Caco-2 (cell line): ENCODE results near the gene KLB. TPM values are rescaled to one million over a fixed set of nuclear protein-coding genes. Genes with fewer than 3 reads are reported as not detected.

Experiments
- BruUV-seq: library from RNA; stranded (reverse); fragments of 400-500 nt; replicated peaks from 2 replicates; lab custom pipeline; 2021; lab: Mats Ljungman, UMichigan
- CTCF ChIA-PET: fragments of 300-600 bp; sonication (Branson Sonifier 250); formaldehyde crosslinking; loops from one replicate; lab custom pipeline; 2022; ENCODE audit warnings: antibody characterized with exemption; lab: Charles Lee
- POLR2A ChIA-PET: fragments of 300-600 bp; sonication (Branson Sonifier 250); formaldehyde crosslinking; loops from one replicate; lab custom pipeline; 2022; ENCODE audit warnings: antibody characterized with exemption; lab: Charles Lee
- DNase-seq, 2 experiments: peaks; one replicate each; pipeline versions ENCODE4 v3.0.0 to v3.0.0-alpha.2; 2020 to 2022
- H3K27me3 ChIP-seq: replicated peaks from 2 replicates; pipeline ENCODE4 v1.6.0; 2011; ENCODE audit warnings: low read length; ENCODE audit not compliant: control insufficient read depth, insufficient read depth
- H3K36me3 ChIP-seq: 2 replicates; pipeline ENCODE4 v1.5.1; 2011; ENCODE audit warnings: low read length; ENCODE audit not compliant: control insufficient read depth, insufficient read depth
- H3K4me1 ChIP-seq: fragments of 250-450 bp; sonication (Bioruptor Pico); 2 replicates; pipeline ENCODE4 v1.5.1; 2020; ENCODE audit warnings: mild to moderate bottlenecking
- H3K4me3 ChIP-seq: 2 replicates; pipeline ENCODE4 v1.5.1; 2011; ENCODE audit warnings: low read depth, mild to moderate bottlenecking, control low read depth, low read length
- H3K9me3 ChIP-seq: fragments of 250-450 bp; sonication (Bioruptor Pico); 2 replicates; pipeline ENCODE4 v1.5.1; 2020; ENCODE audit warnings: mild to moderate bottlenecking, moderate library complexity
- H3K27ac Mint-ChIP-seq: one replicate; pipeline ENCODE4 v1.8.0; 2022; ENCODE audit warnings: mixed read lengths; ENCODE audit not compliant: unreplicated experiment
- H3K27me3 Mint-ChIP-seq: one replicate; pipeline ENCODE4 v1.8.0; 2022; ENCODE audit warnings: mixed read lengths; ENCODE audit not compliant: insufficient read depth, unreplicated experiment
- H3K36me3 Mint-ChIP-seq: one replicate; pipeline ENCODE4 v1.8.0; 2022; ENCODE audit warnings: mild to moderate bottlenecking, mixed read lengths; ENCODE audit not compliant: insufficient read depth, unreplicated experiment
- H3K4me1 Mint-ChIP-seq: one replicate; pipeline ENCODE4 v1.8.0; 2022; ENCODE audit warnings: low read depth, mixed read lengths; ENCODE audit not compliant: unreplicated experiment
- H3K4me3 Mint-ChIP-seq: one replicate; pipeline ENCODE4 v1.8.0; 2022; ENCODE audit warnings: mild to moderate bottlenecking, moderate library complexity, mixed read lengths; ENCODE audit not compliant: unreplicated experiment
- H3K9me3 Mint-ChIP-seq: one replicate; pipeline ENCODE4 v1.8.0; 2022; ENCODE audit warnings: mixed read lengths; ENCODE audit not compliant: unreplicated experiment
- intact Hi-C: fragments of 100-400 bp; cut with micrococcal nuclease; formaldehyde crosslinking; loops from one replicate; pipeline ENCODE4 v1.10.0; 2022; ENCODE audit not compliant: unreplicated experiment
- total RNA-seq: library from RNA; stranded (reverse); gene quantifications from 2 replicates; pipeline ENCODE4 v1.2.3, GENCODE V29; 2022
- TF ChIP-seq, protein P1 (sequence below), 2 experiments: fragments of 200-600 bp in 1 of 2; IDR thresholded peaks; 1 replicate in 1 of 2; 2 replicates in 1 of 2; pipeline versions ENCODE4 v1.5.1 to v1.8.0; 2011 to 2022; ENCODE audit warnings: antibody characterized with exemption in 1 of 2, control low read depth in 1 of 2, inconsistent platforms in 1 of 2, low read depth in 1 of 2, low read length in 1 of 2, mild to moderate bottlenecking in 1 of 2, moderate library complexity in 1 of 2; ENCODE audit not compliant: insufficient read depth in 1 of 2, severe bottlenecking in 1 of 2, unreplicated experiment in 1 of 2

KLB gene
- total RNA-seq, 1 experiment from 2014 or later: 2.2 TPM

DNA sequence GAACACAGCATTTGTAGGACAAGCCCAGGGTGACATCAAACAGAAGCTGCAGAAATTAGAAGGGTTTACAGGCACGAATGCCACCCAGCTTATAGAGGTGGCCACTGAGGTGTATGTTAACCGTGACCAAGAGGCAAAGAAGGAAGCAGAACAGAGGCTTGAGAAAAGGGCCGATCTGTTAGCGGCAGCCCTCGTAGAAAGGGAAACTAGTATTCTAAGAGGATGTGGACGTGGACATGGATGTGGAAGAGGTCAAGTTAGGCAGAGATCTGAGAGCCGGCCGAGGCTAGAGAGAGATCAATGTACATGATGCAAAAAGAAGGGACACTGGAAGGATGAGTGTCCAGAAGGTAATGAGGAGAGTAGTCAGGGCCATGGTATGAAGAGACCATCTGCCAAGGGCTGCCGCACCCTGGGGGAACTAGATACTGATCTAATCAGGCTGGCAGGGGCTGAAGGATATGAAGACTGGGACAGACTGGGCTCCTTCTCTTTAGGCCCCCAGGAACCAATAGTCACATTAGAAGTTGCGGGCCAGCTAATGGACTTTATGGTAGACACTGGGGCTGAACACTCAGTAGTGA lies 79.6 kb downstream of the KLB start:
- Histone ChIP-seq H3K4me1 (peaks cover 9% of the 10 kb centered on the region; the same call in 1 of the 2 replicates), H3K36me3 (no peaks in the 10 kb centered on the region), H3K27me3 (no peaks in the 10 kb centered on the region), H3K9me3 (peaks cover 6% of the 10 kb centered on the region), H3K4me3 (no peak overlapping the region)
- Mint-ChIP-seq H3K4me1 (no peaks in the 10 kb centered on the region), H3K36me3 (no peaks in the 10 kb centered on the region), H3K27me3 (no peaks in the 10 kb centered on the region), H3K9me3 (peaks cover 24% of the 10 kb centered on the region), H3K27ac (peak overlapping the region; percentile 6), H3K4me3 (no peak overlapping the region)
- no TSS peak for BruUV-seq
- intact Hi-C loops: no loop called here
- TF ChIP-seq, protein P1, sequence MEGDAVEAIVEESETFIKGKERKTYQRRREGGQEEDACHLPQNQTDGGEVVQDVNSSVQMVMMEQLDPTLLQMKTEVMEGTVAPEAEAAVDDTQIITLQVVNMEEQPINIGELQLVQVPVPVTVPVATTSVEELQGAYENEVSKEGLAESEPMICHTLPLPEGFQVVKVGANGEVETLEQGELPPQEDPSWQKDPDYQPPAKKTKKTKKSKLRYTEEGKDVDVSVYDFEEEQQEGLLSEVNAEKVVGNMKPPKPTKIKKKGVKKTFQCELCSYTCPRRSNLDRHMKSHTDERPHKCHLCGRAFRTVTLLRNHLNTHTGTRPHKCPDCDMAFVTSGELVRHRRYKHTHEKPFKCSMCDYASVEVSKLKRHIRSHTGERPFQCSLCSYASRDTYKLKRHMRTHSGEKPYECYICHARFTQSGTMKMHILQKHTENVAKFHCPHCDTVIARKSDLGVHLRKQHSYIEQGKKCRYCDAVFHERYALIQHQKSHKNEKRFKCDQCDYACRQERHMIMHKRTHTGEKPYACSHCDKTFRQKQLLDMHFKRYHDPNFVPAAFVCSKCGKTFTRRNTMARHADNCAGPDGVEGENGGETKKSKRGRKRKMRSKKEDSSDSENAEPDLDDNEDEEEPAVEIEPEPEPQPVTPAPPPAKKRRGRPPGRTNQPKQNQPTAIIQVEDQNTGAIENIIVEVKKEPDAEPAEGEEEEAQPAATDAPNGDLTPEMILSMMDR (IDR thresholded peaks at IDR 0.05; ENCODE audit: insufficient read depth in 1 of 2, low read depth in 1 of 2, low read length in 1 of 2, severe bottlenecking in 1 of 2, unreplicated experiment in 1 of 2): no peak
- CTCF ChIA-PET: no interaction called here
- POLR2A ChIA-PET: no interaction called here
- DNase-seq: no peak

DNA sequence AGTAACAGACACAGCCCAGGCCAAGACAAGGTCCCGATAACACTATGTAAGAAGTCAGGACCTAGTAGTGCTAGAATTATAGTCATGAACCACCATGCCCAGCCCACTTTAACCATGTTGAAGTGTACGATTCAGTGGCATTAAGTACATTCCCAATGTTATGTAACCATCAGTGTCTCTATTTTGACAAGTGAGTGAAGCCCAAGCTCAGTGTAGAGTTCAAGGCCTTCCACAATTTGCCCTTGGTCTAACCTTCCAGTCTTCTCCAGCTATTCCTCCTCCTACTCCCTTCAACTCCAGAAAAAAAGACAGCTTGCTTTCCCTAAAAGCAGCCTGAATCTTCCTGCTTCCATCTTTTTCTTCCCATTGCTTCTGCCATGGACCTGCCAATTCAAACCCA lies 83.6 kb downstream of the KLB start:
- Mint-ChIP-seq H3K36me3 (peaks cover 2% of the 10 kb centered on the region), H3K4me3 (no peak overlapping the region), H3K4me1 (no peaks in the 10 kb centered on the region), H3K9me3 (peaks cover 14% of the 10 kb centered on the region), H3K27ac (no peak overlapping the region), H3K27me3 (no peaks in the 10 kb centered on the region)
- no TSS peak for BruUV-seq
- H3K4me1 ChIP-seq: peaks cover 18% of the 10 kb centered on the region
- intact Hi-C loops: no loop called here
- TF ChIP-seq, protein P1 (IDR thresholded peaks at IDR 0.05; ENCODE audit: insufficient read depth in 1 of 2, low read depth in 1 of 2, low read length in 1 of 2, severe bottlenecking in 1 of 2, unreplicated experiment in 1 of 2): no peak
- no peak overlapping the region for H3K4me3 ChIP-seq
- no peaks in the 10 kb centered on the region for H3K9me3 ChIP-seq
- no peaks in the 10 kb centered on the region for H3K36me3 ChIP-seq
- H3K27me3 ChIP-seq: no peaks in the 10 kb centered on the region
- ChIA-PET CTCF (interaction anchor here (0.7 kb wide), 1 partner anchor 24 kb away, joined by 3 read pairs; no protein-coding TSS in a partner anchor), POLR2A (no interaction called here)
- no peak for DNase-seq

DNA sequence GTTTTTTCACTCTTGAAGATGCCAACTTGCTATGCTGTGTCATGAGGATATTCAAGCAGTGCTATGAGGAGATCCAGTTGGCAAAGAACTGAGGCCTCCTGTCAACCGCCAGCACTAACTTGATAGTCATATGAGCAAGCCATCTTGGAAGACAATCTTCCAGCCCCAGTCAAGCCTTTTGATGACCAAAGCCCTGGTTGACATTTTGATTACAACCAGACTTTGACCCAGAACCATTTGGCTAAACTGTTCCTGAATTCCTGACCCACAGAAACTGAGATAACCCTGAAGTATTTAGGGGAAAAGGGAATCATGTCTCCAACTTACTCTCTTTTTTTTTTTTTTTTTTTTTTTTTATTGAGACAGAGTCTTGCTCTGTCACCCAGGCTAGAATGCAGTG lies 87.6 kb downstream of the KLB start:
- Mint-ChIP-seq H3K27ac (no peak overlapping the region), H3K9me3 (no peaks in the 10 kb centered on the region), H3K4me1 (no peaks in the 10 kb centered on the region), H3K36me3 (peaks cover 33% of the 10 kb centered on the region), H3K27me3 (no peaks in the 10 kb centered on the region), H3K4me3 (no peak overlapping the region)
- Histone ChIP-seq H3K4me3 (no peak overlapping the region), H3K4me1 (peaks cover 9% of the 10 kb centered on the region), H3K27me3 (no peaks in the 10 kb centered on the region), H3K36me3 (no peaks in the 10 kb centered on the region), H3K9me3 (no peaks in the 10 kb centered on the region)
- POLR2A ChIA-PET: no interaction called here
- TF ChIP-seq, protein P1 (IDR thresholded peaks at IDR 0.05; ENCODE audit: insufficient read depth in 1 of 2, low read depth in 1 of 2, low read length in 1 of 2, severe bottlenecking in 1 of 2, unreplicated experiment in 1 of 2): no peak
- CTCF ChIA-PET: no interaction called here
- BruUV-seq: no TSS peak
- DNase-seq: peak; percentile 30 to 57
- intact Hi-C loops: loop anchor here (2.0 kb wide), 1 partner anchor 26 kb away; no protein-coding TSS in a partner anchor
